ENCODE measurements around the gene RPL31. TPM values are rescaled to one million over a fixed set of nuclear protein-coding genes. Genes with fewer than 3 reads are reported as not detected.
A peak's percentile ranks its signal among the peaks of the same experiment; 100 is the strongest.

Gene RPL31
- total RNA-seq, 1 experiment from 2014 or later: 1,648 TPM

DNA sequence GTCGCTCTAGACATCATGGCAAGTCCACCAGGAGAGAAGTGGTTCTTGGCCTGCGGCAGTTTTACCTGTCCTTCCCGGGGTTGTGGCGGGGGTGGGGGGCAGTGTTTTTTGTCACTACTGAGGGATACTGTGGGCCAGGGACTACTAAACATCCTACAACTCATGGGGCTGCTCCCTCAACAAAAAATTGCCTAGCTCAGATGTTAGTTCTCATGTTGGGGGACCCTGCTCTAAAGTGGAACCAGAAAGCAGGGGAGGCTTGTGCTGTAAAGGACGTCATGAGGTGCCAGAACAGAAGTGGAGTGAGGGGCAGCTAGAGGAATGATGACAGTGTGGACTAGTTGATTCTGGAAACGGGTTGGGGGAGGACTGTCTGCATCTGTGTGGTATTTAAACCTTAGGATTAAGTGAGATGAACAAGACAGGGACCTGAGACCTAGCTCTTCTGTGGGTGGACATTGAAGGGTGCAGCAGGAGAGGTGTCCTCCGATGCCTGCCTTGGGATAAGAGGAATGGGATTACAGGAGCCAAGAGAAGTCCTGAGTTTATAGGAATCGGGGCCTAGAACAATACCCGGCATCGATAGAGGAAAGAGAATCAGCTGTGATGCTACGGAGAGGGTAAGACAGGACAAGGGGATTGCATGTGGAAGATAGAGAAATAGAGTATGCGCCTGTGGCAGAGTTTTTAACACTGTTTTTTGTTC lies 2.7 kb downstream of the RPL31 start:
- CTCF ChIA-PET: interaction anchor here (0.6 to 3.9 kb wide), 7 partner anchors 93 to 1408 kb away, joined by 3 to 18 read pairs (median 3); no protein-coding TSS in a partner anchor
- no peaks in the 10 kb centered on the region for H3K9me3 Mint-ChIP-seq (ENCODE audit: unreplicated experiment)
- DNase-seq (ENCODE audit: unreplicated experiment): no peak
- TF ChIP-seq, protein P1, sequence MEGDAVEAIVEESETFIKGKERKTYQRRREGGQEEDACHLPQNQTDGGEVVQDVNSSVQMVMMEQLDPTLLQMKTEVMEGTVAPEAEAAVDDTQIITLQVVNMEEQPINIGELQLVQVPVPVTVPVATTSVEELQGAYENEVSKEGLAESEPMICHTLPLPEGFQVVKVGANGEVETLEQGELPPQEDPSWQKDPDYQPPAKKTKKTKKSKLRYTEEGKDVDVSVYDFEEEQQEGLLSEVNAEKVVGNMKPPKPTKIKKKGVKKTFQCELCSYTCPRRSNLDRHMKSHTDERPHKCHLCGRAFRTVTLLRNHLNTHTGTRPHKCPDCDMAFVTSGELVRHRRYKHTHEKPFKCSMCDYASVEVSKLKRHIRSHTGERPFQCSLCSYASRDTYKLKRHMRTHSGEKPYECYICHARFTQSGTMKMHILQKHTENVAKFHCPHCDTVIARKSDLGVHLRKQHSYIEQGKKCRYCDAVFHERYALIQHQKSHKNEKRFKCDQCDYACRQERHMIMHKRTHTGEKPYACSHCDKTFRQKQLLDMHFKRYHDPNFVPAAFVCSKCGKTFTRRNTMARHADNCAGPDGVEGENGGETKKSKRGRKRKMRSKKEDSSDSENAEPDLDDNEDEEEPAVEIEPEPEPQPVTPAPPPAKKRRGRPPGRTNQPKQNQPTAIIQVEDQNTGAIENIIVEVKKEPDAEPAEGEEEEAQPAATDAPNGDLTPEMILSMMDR (IDR thresholded peaks at IDR 0.05; ENCODE audit: unreplicated experiment): no peak
- H3K4me3 Mint-ChIP-seq (ENCODE audit: unreplicated experiment): peak overlapping the region; percentile 92
- POLR2A ChIA-PET: interaction anchor here (0.6 to 2.9 kb wide), 8 partner anchors 8 to 1576 kb away, joined by 3 to 14 read pairs (median 4); partner anchors contain the start of gene CNOT11
- H3K27ac Mint-ChIP-seq (ENCODE audit: low read depth, unreplicated experiment): peak overlapping the region; percentile 99
- H3K4me1 Mint-ChIP-seq (ENCODE audit: insufficient read depth, unreplicated experiment): peaks cover 22% of the 10 kb centered on the region
- no peaks in the 10 kb centered on the region for H3K27me3 Mint-ChIP-seq (ENCODE audit: insufficient read depth, unreplicated experiment)
- H3K36me3 Mint-ChIP-seq (ENCODE audit: insufficient read depth, unreplicated experiment): peaks cover 77% of the 10 kb centered on the region
- intact Hi-C loops (cut with micrococcal nuclease): loop anchor here (5.0 kb wide), 2 partner anchors 272 to 397 kb away; no protein-coding TSS in a partner anchor
- BruUV-seq (replicated peaks): no TSS peak

DNA sequence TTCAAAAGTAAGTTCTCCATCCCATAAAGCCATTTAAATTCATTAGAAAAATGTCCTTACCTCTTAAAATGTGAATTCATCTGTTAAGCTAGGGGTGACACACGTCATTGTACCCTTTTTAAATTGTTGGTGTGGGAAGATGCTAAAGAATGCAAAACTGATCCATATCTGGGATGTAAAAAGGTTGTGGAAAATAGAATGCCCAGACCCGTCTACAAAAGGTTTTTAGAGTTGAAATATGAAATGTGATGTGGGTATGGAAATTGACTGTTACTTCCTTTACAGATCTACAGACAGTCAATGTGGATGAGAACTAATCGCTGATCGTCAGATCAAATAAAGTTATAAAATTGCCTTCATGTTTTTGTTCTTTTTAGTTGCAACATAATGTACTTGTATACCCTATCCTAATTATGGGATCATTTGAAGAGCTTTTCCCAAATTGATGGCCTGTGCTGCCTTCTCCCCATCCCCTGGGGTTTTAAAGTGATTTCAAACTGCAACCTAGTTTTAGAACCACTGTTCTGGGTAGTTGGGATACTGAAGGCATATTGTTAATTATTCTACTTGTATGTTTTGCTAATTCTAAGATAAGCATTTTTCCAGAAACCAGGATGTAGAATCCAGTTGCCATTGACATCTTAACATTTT lies 4.1 kb downstream of the RPL31 start:
- Mint-ChIP-seq H3K36me3 (ENCODE audit: insufficient read depth, unreplicated experiment) (peaks cover 91% of the 10 kb centered on the region), H3K9me3 (ENCODE audit: unreplicated experiment) (no peaks in the 10 kb centered on the region), H3K27ac (ENCODE audit: low read depth, unreplicated experiment) (no peak overlapping the region), H3K4me3 (ENCODE audit: unreplicated experiment) (no peak overlapping the region), H3K4me1 (ENCODE audit: insufficient read depth, unreplicated experiment) (peaks cover 22% of the 10 kb centered on the region), H3K27me3 (ENCODE audit: insufficient read depth, unreplicated experiment) (no peaks in the 10 kb centered on the region)
- CTCF ChIA-PET: interaction anchor here (0.9 to 1.3 kb wide), 3 partner anchors 147 to 245 kb away, joined by 3 to 7 read pairs (median 3); no protein-coding TSS in a partner anchor
- no peak for DNase-seq (ENCODE audit: unreplicated experiment)
- intact Hi-C loops (cut with micrococcal nuclease): no loop called here
- POLR2A ChIA-PET: interaction anchor here (0.8 to 1.5 kb wide), 5 partner anchors 120 to 273 kb away, joined by 3 to 4 read pairs (median 3); no protein-coding TSS in a partner anchor
- TF ChIP-seq, protein P1 (IDR thresholded peaks at IDR 0.05; ENCODE audit: unreplicated experiment): no peak
- BruUV-seq (replicated peaks): no TSS peak

DNA sequence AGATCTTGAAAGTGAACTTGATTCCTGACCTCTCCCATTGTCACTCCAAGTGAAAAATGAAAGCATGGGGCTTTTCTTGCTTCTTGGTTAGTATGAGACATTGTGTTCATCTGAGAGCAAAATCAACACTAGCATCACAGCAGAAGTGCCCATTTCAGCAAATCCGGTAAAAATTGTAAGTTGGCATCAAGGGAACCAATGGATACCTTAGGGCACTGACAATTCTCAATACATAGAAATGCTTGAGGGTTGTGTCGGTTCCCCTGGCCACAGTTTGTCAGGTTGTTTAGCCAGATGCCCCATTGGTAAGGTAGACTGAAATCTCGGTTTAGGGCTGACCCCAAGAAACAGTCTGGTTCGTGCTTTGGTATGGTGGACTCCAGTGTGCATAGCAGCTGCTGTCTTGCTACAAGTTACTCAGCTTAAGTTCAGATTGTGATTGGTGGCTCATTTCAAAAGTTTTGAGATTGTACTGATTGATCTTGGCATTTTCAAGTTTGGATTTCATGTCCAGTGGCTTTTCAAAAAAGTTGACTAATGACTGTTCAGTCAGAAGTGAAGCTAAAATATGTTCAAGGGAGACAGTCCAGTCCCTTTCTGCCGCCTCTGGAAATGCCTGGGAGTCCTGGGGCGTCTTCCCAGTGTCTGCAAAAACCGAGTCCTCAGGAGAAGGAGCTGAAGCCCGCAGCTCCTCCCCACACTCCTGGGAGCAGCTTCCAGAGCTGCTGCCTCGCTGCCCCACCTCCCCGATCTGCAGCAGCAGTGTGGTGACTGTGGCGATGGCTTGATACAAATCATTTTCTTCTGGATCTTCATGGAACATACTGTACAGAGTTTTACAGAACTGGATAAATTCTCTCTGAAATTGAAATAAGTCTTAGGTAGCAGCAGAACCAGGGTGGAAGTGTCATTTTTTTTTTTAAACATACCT lies 5.6 kb downstream of the RPL31 start:
- BruUV-seq (replicated peaks): TSS peak; percentile 36
- no peak overlapping the region for H3K4me3 Mint-ChIP-seq (ENCODE audit: unreplicated experiment)

More for the DNA sequence above, 5.6 kb downstream of the RPL31 start:
- CTCF ChIA-PET: interaction anchor here (0.6 to 2.6 kb wide), 7 partner anchors 57 to 277 kb away, joined by 3 to 18 read pairs (median 4); no protein-coding TSS in a partner anchor
- no peak for DNase-seq (ENCODE audit: unreplicated experiment)
- POLR2A ChIA-PET: interaction anchor here (0.7 to 2.1 kb wide), 9 partner anchors 9 to 274 kb away, joined by 3 to 5 read pairs (median 4); no protein-coding TSS in a partner anchor
- H3K27ac Mint-ChIP-seq (ENCODE audit: low read depth, unreplicated experiment): no peak overlapping the region
- no peaks in the 10 kb centered on the region for H3K9me3 Mint-ChIP-seq (ENCODE audit: unreplicated experiment)
- H3K4me1 Mint-ChIP-seq (ENCODE audit: insufficient read depth, unreplicated experiment): peaks cover 17% of the 10 kb centered on the region
- H3K36me3 Mint-ChIP-seq (ENCODE audit: insufficient read depth, unreplicated experiment): peaks cover 100% of the 10 kb centered on the region
- no peaks in the 10 kb centered on the region for H3K27me3 Mint-ChIP-seq (ENCODE audit: insufficient read depth, unreplicated experiment)
- intact Hi-C loops (cut with micrococcal nuclease): no loop called here
- TF ChIP-seq, protein P1 (IDR thresholded peaks at IDR 0.05; ENCODE audit: unreplicated experiment): no peak

All from MCF 10A (cell line).